Keratinocyte (primary cell): ENCODE results near the gene CACNA1C.

ENCODE experiments used
- EZH2 ChIP-seq: IDR thresholded peaks from one replicate; pipeline ENCODE4 v1.6.1; 2012; ENCODE audit warnings: inconsistent platforms, mild to moderate bottlenecking, low read length, moderate library complexity
- TF ChIP-seq, protein P1 (sequence below), 3 experiments: IDR thresholded peaks in 1 of 3; conservative IDR thresholded peaks in 1 of 3; optimal IDR thresholded peaks in 1 of 3; 2 replicates in 2 of 3; 3 replicates in 1 of 3; pipeline versions ENCODE3 to v1.5.1; 2011; ENCODE audit warnings: low read length in 3 of 3, mild to moderate bottlenecking in 3 of 3, moderate library complexity in 2 of 3, control low read depth in 1 of 3, inconsistent platforms in 1 of 3; ENCODE audit not compliant: insufficient read depth in 2 of 3; ENCODE audit errors: extremely low read depth in 1 of 3

DNA sequence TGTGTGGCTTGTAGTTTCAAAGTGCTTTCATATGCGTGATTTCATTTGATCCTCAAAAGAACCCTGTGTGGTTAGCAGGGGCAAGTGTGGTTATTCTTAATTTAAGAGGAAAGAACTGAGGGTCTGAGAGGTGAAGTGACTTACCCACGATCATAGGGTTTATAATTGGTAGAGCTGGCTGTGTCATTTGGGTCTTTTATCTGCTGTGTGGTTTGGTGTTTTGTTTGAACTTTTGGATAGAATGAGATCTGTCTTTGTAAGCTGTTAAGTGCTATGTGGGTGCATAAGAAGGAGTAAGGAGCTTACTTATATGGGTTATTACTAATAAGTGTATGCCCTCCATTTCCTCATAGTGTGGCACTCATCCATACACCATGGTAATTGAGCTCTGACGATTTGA is 190.0 kb downstream of the CACNA1C start:
- TF ChIP-seq, protein P1, sequence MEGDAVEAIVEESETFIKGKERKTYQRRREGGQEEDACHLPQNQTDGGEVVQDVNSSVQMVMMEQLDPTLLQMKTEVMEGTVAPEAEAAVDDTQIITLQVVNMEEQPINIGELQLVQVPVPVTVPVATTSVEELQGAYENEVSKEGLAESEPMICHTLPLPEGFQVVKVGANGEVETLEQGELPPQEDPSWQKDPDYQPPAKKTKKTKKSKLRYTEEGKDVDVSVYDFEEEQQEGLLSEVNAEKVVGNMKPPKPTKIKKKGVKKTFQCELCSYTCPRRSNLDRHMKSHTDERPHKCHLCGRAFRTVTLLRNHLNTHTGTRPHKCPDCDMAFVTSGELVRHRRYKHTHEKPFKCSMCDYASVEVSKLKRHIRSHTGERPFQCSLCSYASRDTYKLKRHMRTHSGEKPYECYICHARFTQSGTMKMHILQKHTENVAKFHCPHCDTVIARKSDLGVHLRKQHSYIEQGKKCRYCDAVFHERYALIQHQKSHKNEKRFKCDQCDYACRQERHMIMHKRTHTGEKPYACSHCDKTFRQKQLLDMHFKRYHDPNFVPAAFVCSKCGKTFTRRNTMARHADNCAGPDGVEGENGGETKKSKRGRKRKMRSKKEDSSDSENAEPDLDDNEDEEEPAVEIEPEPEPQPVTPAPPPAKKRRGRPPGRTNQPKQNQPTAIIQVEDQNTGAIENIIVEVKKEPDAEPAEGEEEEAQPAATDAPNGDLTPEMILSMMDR (optimal IDR thresholded peaks at IDR 0.05 in 1 of 3, IDR thresholded peaks at IDR 0.05 in 1 of 3, conservative IDR thresholded peaks at IDR 0.05 in 1 of 3; ENCODE audit: extremely low read depth in 1 of 3, insufficient read depth in 2 of 3, low read length in 3 of 3): no peak
- TF ChIP-seq EZH2: no peak
